Measurements from ENCODE around the gene DPYD.

The DPYD gene

GRCh38 chr1:97138515-97139032, 782.3 kb downstream of the DPYD start:
- DNase-seq (ENCODE audit: low read depth) = no peak

GRCh38 chr1:97137862-97138514, 782.8 kb downstream of the DPYD start:
- no peak for DNase-seq (ENCODE audit: low read depth)

GRCh38 chr1:97136996-97137395, 783.8 kb downstream of the DPYD start:
- no peak for DNase-seq (ENCODE audit: low read depth)

- DNase-seq (ENCODE audit: low read depth) = no peak
Observed at GRCh38 chr1:97135972-97136371, 784.9 kb downstream of the DPYD start.

GRCh38 chr1:97128426-97128825, 792.4 kb downstream of the DPYD start:
- no peak for DNase-seq (ENCODE audit: low read depth)

GRCh38 chr1:97123717-97124431, 797.0 kb downstream of the DPYD start:
- no peak for DNase-seq (ENCODE audit: low read depth)

- DNase-seq (ENCODE audit: low read depth) = no peak
Observed at GRCh38 chr1:97120806-97121205, 800.0 kb downstream of the DPYD start.

GRCh38 chr1:97119260-97120158, 801.3 kb downstream of the DPYD start:
- DNase-seq (ENCODE audit: low read depth) = no peak

GRCh38 chr1:97114842-97115241, 806.0 kb downstream of the DPYD start:
- no peak for DNase-seq (ENCODE audit: low read depth)

- DNase-seq (ENCODE audit: low read depth) = no peak
Observed at GRCh38 chr1:97112442-97112841, 808.4 kb downstream of the DPYD start.

GRCh38 chr1:97108179-97108578, 812.7 kb downstream of the DPYD start:
- DNase-seq (ENCODE audit: low read depth) = no peak

GRCh38 chr1:97105531-97105930, 815.3 kb downstream of the DPYD start:
- DNase-seq (ENCODE audit: low read depth) = no peak

- DNase-seq (ENCODE audit: low read depth) = no peak
Observed at GRCh38 chr1:97101509-97101908, 819.3 kb downstream of the DPYD start.

GRCh38 chr1:97097404-97097925, 823.4 kb downstream of the DPYD start:
- DNase-seq (ENCODE audit: low read depth) = no peak

GRCh38 chr1:97095764-97096163, 825.1 kb downstream of the DPYD start:
- no peak for DNase-seq (ENCODE audit: low read depth)

GRCh38 chr1:97094247-97094972, 826.4 kb downstream of the DPYD start:
- DNase-seq (ENCODE audit: low read depth) = no peak

- no peak for DNase-seq (ENCODE audit: low read depth)
Observed at GRCh38 chr1:97093741-97094140, 827.1 kb downstream of the DPYD start.

GRCh38 chr1:97092824-97093223, 828.0 kb downstream of the DPYD start:
- no peak for DNase-seq (ENCODE audit: low read depth)

GRCh38 chr1:97091679-97092078, 829.2 kb downstream of the DPYD start:
- no peak for DNase-seq (ENCODE audit: low read depth)

GRCh38 chr1:97091263-97091662, 829.6 kb downstream of the DPYD start:
- no peak for DNase-seq (ENCODE audit: low read depth)

- no peak for DNase-seq (ENCODE audit: low read depth)
Observed at GRCh38 chr1:97090725-97091124, 830.1 kb downstream of the DPYD start.

- no peak for DNase-seq (ENCODE audit: low read depth)
Observed at GRCh38 chr1:97089173-97089572, 831.7 kb downstream of the DPYD start.
